Measurements from ENCODE around the gene MOSPD3. TPM values are rescaled to one million over a fixed set of nuclear protein-coding genes. Genes with fewer than 3 reads are reported as not detected.

The MOSPD3 gene
- polyA plus RNA-seq, 3 donors: 12.7 to 15.5 (median 13.3) TPM

GRCh38 chr7:100640517-100641440 lies 28.4 kb downstream of the MOSPD3 start:
- H3K4me2 ChIP-seq (replicated peaks; ENCODE audit: extremely low read depth, low read length, poor library complexity, severe bottlenecking): no peak overlapping the region
- H3K27me3 ChIP-seq (ENCODE audit: control insufficient read depth in 2 of 2, insufficient read depth in 2 of 2, low read length in 2 of 2): no peaks in the 10 kb centered on the region
- Mint-ChIP-seq H3K27ac (no peak overlapping the region), H3K36me3 (no peaks in the 10 kb centered on the region), H3K4me1 (no peaks in the 10 kb centered on the region), H3K4me3 (no peak overlapping the region), H3K27me3 (ENCODE audit: low read depth in 3 of 3) (peaks cover 12 to 24% (median 13%) of the 10 kb centered on the region in 3 donors), H3K9me3 (no peaks in the 10 kb centered on the region)
- TF ChIP-seq, protein P1, sequence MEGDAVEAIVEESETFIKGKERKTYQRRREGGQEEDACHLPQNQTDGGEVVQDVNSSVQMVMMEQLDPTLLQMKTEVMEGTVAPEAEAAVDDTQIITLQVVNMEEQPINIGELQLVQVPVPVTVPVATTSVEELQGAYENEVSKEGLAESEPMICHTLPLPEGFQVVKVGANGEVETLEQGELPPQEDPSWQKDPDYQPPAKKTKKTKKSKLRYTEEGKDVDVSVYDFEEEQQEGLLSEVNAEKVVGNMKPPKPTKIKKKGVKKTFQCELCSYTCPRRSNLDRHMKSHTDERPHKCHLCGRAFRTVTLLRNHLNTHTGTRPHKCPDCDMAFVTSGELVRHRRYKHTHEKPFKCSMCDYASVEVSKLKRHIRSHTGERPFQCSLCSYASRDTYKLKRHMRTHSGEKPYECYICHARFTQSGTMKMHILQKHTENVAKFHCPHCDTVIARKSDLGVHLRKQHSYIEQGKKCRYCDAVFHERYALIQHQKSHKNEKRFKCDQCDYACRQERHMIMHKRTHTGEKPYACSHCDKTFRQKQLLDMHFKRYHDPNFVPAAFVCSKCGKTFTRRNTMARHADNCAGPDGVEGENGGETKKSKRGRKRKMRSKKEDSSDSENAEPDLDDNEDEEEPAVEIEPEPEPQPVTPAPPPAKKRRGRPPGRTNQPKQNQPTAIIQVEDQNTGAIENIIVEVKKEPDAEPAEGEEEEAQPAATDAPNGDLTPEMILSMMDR (IDR thresholded peaks at IDR 0.05): no peak
- no peaks in the 10 kb centered on the region for H3K4me1 ChIP-seq (ENCODE audit: control insufficient read depth in 1 of 2, insufficient read depth in 2 of 2, low read length in 2 of 2)
- 64% methylated on average over 7 of the region's 24 CpGs for WGBS (ENCODE audit: insufficient coverage)
- no peak for DNase-seq
- H2AFZ ChIP-seq (ENCODE audit: insufficient read depth, low read depth, low read length, poor library complexity, severe bottlenecking): no peak overlapping the region
- no peak overlapping the region for H3K27ac ChIP-seq (ENCODE audit: low read depth in 1 of 2, low read length in 2 of 2)
- H3K36me3 ChIP-seq (replicated peaks in 1 of 2; ENCODE audit: control insufficient read depth in 1 of 2, insufficient read depth in 2 of 2, low read length in 2 of 2): no peaks in the 10 kb centered on the region
- H3K9ac ChIP-seq (ENCODE audit: insufficient read depth, low read length, poor library complexity, severe bottlenecking): no peak overlapping the region
- H3K4me3 ChIP-seq (replicated peaks in 1 of 3; ENCODE audit: low read depth in 2 of 3, low read length in 3 of 3): no peak overlapping the region
- no peaks in the 10 kb centered on the region for H3K79me2 ChIP-seq (ENCODE audit: insufficient read depth, low read length)
- H3K9me3 ChIP-seq (replicated peaks in 1 of 2; ENCODE audit: control insufficient read depth in 1 of 2, insufficient read depth in 1 of 2, low read length in 2 of 2): no peaks in the 10 kb centered on the region
- intact Hi-C loops (cut with micrococcal nuclease): no loop called here
- no peaks in the 10 kb centered on the region for H4K20me1 ChIP-seq (ENCODE audit: insufficient read depth, low read length)

DNA sequence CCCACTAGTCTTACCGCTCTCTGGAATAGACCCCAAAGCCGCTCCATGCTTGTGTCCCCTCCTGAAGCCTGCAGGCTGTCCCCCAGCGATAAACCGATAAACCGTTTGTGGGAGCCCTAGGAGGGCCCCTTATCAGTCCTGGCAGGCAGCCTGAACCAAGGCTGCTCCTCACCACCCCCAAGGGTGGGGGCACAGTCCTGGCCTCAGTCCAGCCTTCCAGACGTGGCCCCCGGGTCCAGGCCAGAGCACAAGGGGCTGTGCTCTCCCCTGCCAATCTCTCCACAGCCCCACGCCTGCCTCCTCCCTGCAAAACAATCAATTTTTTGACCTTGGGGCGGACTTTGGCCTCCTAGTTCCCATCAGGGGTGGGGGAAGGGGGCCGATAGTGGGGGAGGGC lies 29.1 kb downstream of the MOSPD3 start, which contains the start of gene TFR2:
Gene TFR2 (minus strand): TSS at position 90 of the 397 bp plus-strand sequence. CDS start 43 bp downstream, at position 47.
- H3K9me3 ChIP-seq (replicated peaks in 1 of 2; ENCODE audit: control insufficient read depth in 1 of 2, insufficient read depth in 1 of 2, low read length in 2 of 2): no peaks in the 10 kb centered on the region
- WGBS (ENCODE audit: insufficient coverage): 30% methylated on average over 5 of the region's 10 CpGs
- no peak for DNase-seq
- Mint-ChIP-seq H3K4me3 (no peak within 1 kb of the TSS), H3K4me1 (no peaks in the 10 kb centered on the region), H3K27ac (no peak within 1 kb of the TSS), H3K9me3 (no peaks in the 10 kb centered on the region), H3K36me3 (no peaks in the 10 kb centered on the region), H3K27me3 (ENCODE audit: low read depth in 3 of 3) (peaks cover 11 to 25% (median 12%) of the 10 kb centered on the region in 3 donors)
- TF ChIP-seq, protein P1 (IDR thresholded peaks at IDR 0.05): no peak
- no peaks in the 10 kb centered on the region for H4K20me1 ChIP-seq (ENCODE audit: insufficient read depth, low read length)
- no peaks in the 10 kb centered on the region for H3K36me3 ChIP-seq (replicated peaks in 1 of 2; ENCODE audit: control insufficient read depth in 1 of 2, insufficient read depth in 2 of 2, low read length in 2 of 2)
- intact Hi-C loops (cut with micrococcal nuclease): no loop called here
- no peak within 1 kb of the TSS for H2AFZ ChIP-seq (ENCODE audit: insufficient read depth, low read depth, low read length, poor library complexity, severe bottlenecking)
- no peaks in the 10 kb centered on the region for H3K4me1 ChIP-seq (ENCODE audit: control insufficient read depth in 1 of 2, insufficient read depth in 2 of 2, low read length in 2 of 2)
- H3K4me3 ChIP-seq (replicated peaks in 1 of 3; ENCODE audit: low read depth in 2 of 3, low read length in 3 of 3): no peak within 1 kb of the TSS
- no peak within 1 kb of the TSS for H3K9ac ChIP-seq (ENCODE audit: insufficient read depth, low read length, poor library complexity, severe bottlenecking)
- H3K79me2 ChIP-seq (ENCODE audit: insufficient read depth, low read length): no peaks in the 10 kb centered on the region
- no peak within 1 kb of the TSS for H3K27ac ChIP-seq (ENCODE audit: low read depth in 1 of 2, low read length in 2 of 2)
- H3K27me3 ChIP-seq (ENCODE audit: control insufficient read depth in 2 of 2, insufficient read depth in 2 of 2, low read length in 2 of 2): no peaks in the 10 kb centered on the region
- no peak within 1 kb of the TSS for H3K4me2 ChIP-seq (replicated peaks; ENCODE audit: extremely low read depth, low read length, poor library complexity, severe bottlenecking)

All from CD14-positive monocyte (primary cell).